Activated CD4-positive, alpha-beta T cell treated with anti-CD3 and anti-CD28 coated beads, Interleukin-2, amount 10 ng/mL, durations not matched to agents 24 days and 14 days (primary cell): ENCODE measurements around the gene LILRB3. TPM values are rescaled to one million over a fixed set of nuclear protein-coding genes. Genes with fewer than 3 reads are reported as not detected.
"Not testable (repeated sequence)": the region's sequence is repeated elsewhere in the genome, so short reads cannot be mapped to it uniquely, and the experiment has no call there.

Experiments
- DNase-seq: peaks from one replicate; pipeline ENCODE4 v3.0.0; 2022
- H3K27ac Mint-ChIP-seq: one replicate; pipeline ENCODE4 v1.8.0; 2022; ENCODE audit warnings: mild to moderate bottlenecking, mixed read lengths
- H3K27me3 Mint-ChIP-seq: one replicate; pipeline ENCODE4 v1.8.0; 2022; ENCODE audit warnings: mixed read lengths
- H3K36me3 Mint-ChIP-seq: one replicate; pipeline ENCODE4 v1.8.0; 2022; ENCODE audit warnings: low read depth, mild to moderate bottlenecking, mixed read lengths
- H3K4me1 Mint-ChIP-seq: one replicate; pipeline ENCODE4 v1.8.0; 2021; ENCODE audit warnings: mixed read lengths
- H3K4me3 Mint-ChIP-seq: one replicate; pipeline ENCODE4 v1.8.0; 2022; ENCODE audit warnings: mild to moderate bottlenecking, moderate library complexity, mixed read lengths
- H3K9me3 Mint-ChIP-seq: one replicate; pipeline ENCODE4 v1.8.0; 2021; ENCODE audit warnings: mixed read lengths
- intact Hi-C: fragments of 100-400 bp; cut with micrococcal nuclease; formaldehyde crosslinking; loops from one replicate; pipeline ENCODE4 v1.15.1; 2023
- total RNA-seq: library from RNA; stranded (reverse); gene quantifications from 2 replicates; pipeline ENCODE4 v1.2.3, GENCODE V29; 2022

Gene LILRB3
- total RNA-seq, 1 donor from 2014 or later = 0.26 TPM

GRCh38 chr19:54253331-54254194 lies 30.8 kb upstream of the LILRB3 start:
- intact Hi-C loops = no loop called here
- no peaks in the 10 kb centered on the region for H3K36me3 Mint-ChIP-seq
- no peak for DNase-seq
- no peaks in the 10 kb centered on the region for H3K9me3 Mint-ChIP-seq
- H3K27ac Mint-ChIP-seq = no peak overlapping the region
- H3K4me1 Mint-ChIP-seq = no peaks in the 10 kb centered on the region
- H3K27me3 Mint-ChIP-seq = peaks cover 2% of the 10 kb centered on the region
- H3K4me3 Mint-ChIP-seq = no peak overlapping the region

GRCh38 chr19:54252845-54253244 lies 30.0 kb upstream of the LILRB3 start:
- no peak for DNase-seq
- no peaks in the 10 kb centered on the region for H3K9me3 Mint-ChIP-seq
- H3K27me3 Mint-ChIP-seq = peaks cover 2% of the 10 kb centered on the region
- no peak overlapping the region for H3K27ac Mint-ChIP-seq
- intact Hi-C loops = no loop called here
- H3K4me3 Mint-ChIP-seq = no peak overlapping the region
- H3K4me1 Mint-ChIP-seq = peaks cover 5% of the 10 kb centered on the region
- no peaks in the 10 kb centered on the region for H3K36me3 Mint-ChIP-seq

- intact Hi-C loops = no loop called here
- no peak overlapping the region for H3K27ac Mint-ChIP-seq
- H3K9me3 Mint-ChIP-seq = no peaks in the 10 kb centered on the region
- DNase-seq = no peak
- H3K4me3 Mint-ChIP-seq = no peak overlapping the region
- peaks cover 9% of the 10 kb centered on the region for H3K4me1 Mint-ChIP-seq
- H3K36me3 Mint-ChIP-seq = no peaks in the 10 kb centered on the region
- H3K27me3 Mint-ChIP-seq = peaks cover 2% of the 10 kb centered on the region
Observed at GRCh38 chr19:54252243-54252642, 29.4 kb upstream of the LILRB3 start.

- intact Hi-C loops = no loop called here
- H3K27ac Mint-ChIP-seq = no peak overlapping the region
- H3K36me3 Mint-ChIP-seq = no peaks in the 10 kb centered on the region
- H3K4me1 Mint-ChIP-seq = peaks cover 9% of the 10 kb centered on the region
- no peaks in the 10 kb centered on the region for H3K9me3 Mint-ChIP-seq
- peak overlapping the region; percentile 15 for H3K4me3 Mint-ChIP-seq
- peaks cover 3% of the 10 kb centered on the region for H3K27me3 Mint-ChIP-seq
- DNase-seq = peak; percentile 70
Observed at GRCh38 chr19:54248016-54248601, 25.3 kb upstream of the LILRB3 start.

GRCh38 chr19:54247106-54247930 lies 24.5 kb upstream of the LILRB3 start:
- intact Hi-C loops = no loop called here
- no peak for DNase-seq
- no peaks in the 10 kb centered on the region for H3K36me3 Mint-ChIP-seq
- peaks cover 3% of the 10 kb centered on the region for H3K27me3 Mint-ChIP-seq
- H3K4me3 Mint-ChIP-seq = peak overlapping the region; percentile 15
- no peaks in the 10 kb centered on the region for H3K9me3 Mint-ChIP-seq
- peaks cover 9% of the 10 kb centered on the region for H3K4me1 Mint-ChIP-seq
- no peak overlapping the region for H3K27ac Mint-ChIP-seq

GRCh38 chr19:54245936-54246335 lies 23.1 kb upstream of the LILRB3 start:
- H3K27me3 Mint-ChIP-seq = peaks cover 3% of the 10 kb centered on the region
- peaks cover 9% of the 10 kb centered on the region for H3K4me1 Mint-ChIP-seq
- intact Hi-C loops = no loop called here
- no peaks in the 10 kb centered on the region for H3K36me3 Mint-ChIP-seq
- no peak for DNase-seq
- H3K27ac Mint-ChIP-seq = no peak overlapping the region
- no peak overlapping the region for H3K4me3 Mint-ChIP-seq
- no peaks in the 10 kb centered on the region for H3K9me3 Mint-ChIP-seq

- H3K4me3 Mint-ChIP-seq, H3K27me3 Mint-ChIP-seq, H3K4me1 Mint-ChIP-seq, intact Hi-C loops, H3K9me3 Mint-ChIP-seq, DNase-seq, H3K36me3 Mint-ChIP-seq, H3K27ac Mint-ChIP-seq: not testable (repeated sequence)
Observed at GRCh38 chr19:54243809-54244208, 21.0 kb upstream of the LILRB3 start.

- H3K36me3 Mint-ChIP-seq, DNase-seq, H3K4me1 Mint-ChIP-seq, intact Hi-C loops, H3K27ac Mint-ChIP-seq, H3K27me3 Mint-ChIP-seq, H3K9me3 Mint-ChIP-seq, H3K4me3 Mint-ChIP-seq: not testable (repeated sequence)
Observed at GRCh38 chr19:54242646-54243045, 19.8 kb upstream of the LILRB3 start, which contains the start of gene LILRA6. Gene LILRA6 (minus strand): TSS chr19:54242790.

- H3K4me1 Mint-ChIP-seq, H3K4me3 Mint-ChIP-seq, H3K27ac Mint-ChIP-seq, H3K27me3 Mint-ChIP-seq, H3K9me3 Mint-ChIP-seq, H3K36me3 Mint-ChIP-seq, intact Hi-C loops, DNase-seq: not testable (repeated sequence)
Observed at GRCh38 chr19:54242234-54242633, 19.4 kb upstream of the LILRB3 start.

GRCh38 chr19:54240372-54241336 lies 17.8 kb upstream of the LILRB3 start:
- H3K4me1 Mint-ChIP-seq, H3K9me3 Mint-ChIP-seq, H3K27ac Mint-ChIP-seq, H3K36me3 Mint-ChIP-seq, DNase-seq, H3K4me3 Mint-ChIP-seq, intact Hi-C loops: not testable (repeated sequence)
- peaks cover 14% of the 10 kb centered on the region for H3K27me3 Mint-ChIP-seq

- H3K27me3 Mint-ChIP-seq = peaks cover 18% of the 10 kb centered on the region
Observed at GRCh38 chr19:54239491-54240371, 16.9 kb upstream of the LILRB3 start.

GRCh38 chr19:54233941-54234340 lies 11.1 kb upstream of the LILRB3 start:
- DNase-seq = no peak
- Mint-ChIP-seq H3K9me3 (no peaks in the 10 kb centered on the region), H3K36me3 (no peaks in the 10 kb centered on the region), H3K4me3 (no peak overlapping the region), H3K4me1 (peaks cover 10% of the 10 kb centered on the region), H3K27ac (no peak overlapping the region), H3K27me3 (peaks cover 52% of the 10 kb centered on the region)
- intact Hi-C loops = no loop called here

More at GRCh38 chr19:54239491-54240371, 16.9 kb upstream of the LILRB3 start:
- H3K4me3 Mint-ChIP-seq, H3K4me1 Mint-ChIP-seq, H3K36me3 Mint-ChIP-seq, H3K27ac Mint-ChIP-seq, DNase-seq, intact Hi-C loops, H3K9me3 Mint-ChIP-seq: not testable (repeated sequence)
